ENCODE data around the gene IZUMO4.
"Not testable (repeated sequence)": the region's sequence is repeated elsewhere in the genome, so short reads cannot be mapped to it uniquely, and the experiment has no call there.

IZUMO4 gene

GRCh38 chr19:2129022-2129421, 32.3 kb downstream of the IZUMO4 start:
- DNase-seq: no peak

GRCh38 chr19:2129486-2129885, 32.8 kb downstream of the IZUMO4 start:
- no peak for DNase-seq

- no peak for DNase-seq
These were observed 33.4 kb downstream of the IZUMO4 start for GRCh38 chr19:2129892-2130770.

- not testable (repeated sequence) for DNase-seq
These were observed 34.6 kb downstream of the IZUMO4 start for GRCh38 chr19:2131012-2131975.

GRCh38 chr19:2132191-2132590, 35.5 kb downstream of the IZUMO4 start:
- no peak for DNase-seq

- DNase-seq: no peak
These were observed 36.2 kb downstream of the IZUMO4 start for GRCh38 chr19:2132731-2133490.

- DNase-seq: no peak
These were observed 39.0 kb downstream of the IZUMO4 start for GRCh38 chr19:2135474-2136402.

GRCh38 chr19:2136796-2137195, 40.1 kb downstream of the IZUMO4 start:
- no peak for DNase-seq

GRCh38 chr19:2138061-2138728, 41.5 kb downstream of the IZUMO4 start:
- no peak for DNase-seq

GRCh38 chr19:2139385-2140137, 42.8 kb downstream of the IZUMO4 start:
- DNase-seq: peak; percentile 60

GRCh38 chr19:2140138-2140569, 43.4 kb downstream of the IZUMO4 start:
- DNase-seq: peak; percentile 60

- no peak for DNase-seq
These were observed 45.6 kb downstream of the IZUMO4 start for GRCh38 chr19:2142173-2142829.

- no peak for DNase-seq
These were observed 47.5 kb downstream of the IZUMO4 start for GRCh38 chr19:2144190-2144589.

- no peak for DNase-seq
These were observed 49.1 kb downstream of the IZUMO4 start for GRCh38 chr19:2145831-2146241.

- no peak for DNase-seq
These were observed 51.9 kb downstream of the IZUMO4 start for GRCh38 chr19:2148482-2149135.

All from NCI-H69 (cell line).